SK-N-SH treated with all-trans-retinoic acid at 6 μM for 48 hours (cell line): ENCODE results near the gene FRAS1.

ENCODE experiments used
- CSDC2 ChIP-seq: fragments of 250-450 bp; sonication (Bioruptor Pico); IDR thresholded peaks from 2 replicates; pipeline ENCODE4 v1.5.0; 2020; ENCODE audit warnings: mild to moderate bottlenecking, moderate library complexity
- ESRRG ChIP-seq: fragments of 250-450 bp; sonication (Bioruptor Pico); IDR thresholded peaks from 2 replicates; pipeline ENCODE4 v1.6.1; 2021; ENCODE audit warnings: mild to moderate bottlenecking
- GLIS3 ChIP-seq: fragments of 250-450 bp; sonication (Bioruptor Pico); IDR thresholded peaks from 2 replicates; pipeline ENCODE4 v1.5.0; 2020; ENCODE audit warnings: mild to moderate bottlenecking, moderate library complexity
- OSR1 ChIP-seq: fragments of 250-450 bp; sonication (Bioruptor Pico); IDR thresholded peaks from 2 replicates; pipeline ENCODE4 v1.8.0; 2022; ENCODE audit warnings: moderate library complexity, mild to moderate bottlenecking, inconsistent platforms
- PPARA ChIP-seq: fragments of 250-450 bp; sonication (Bioruptor Pico); IDR thresholded peaks from 2 replicates; pipeline ENCODE4 v1.5.0; 2020; ENCODE audit warnings: mild to moderate bottlenecking, borderline replicate concordance
- RARB ChIP-seq: fragments of 250-450 bp; sonication (Bioruptor Pico); IDR thresholded peaks from 2 replicates; pipeline ENCODE4 v1.8.0; 2021; ENCODE audit warnings: mild to moderate bottlenecking, moderate library complexity
- TCF4 ChIP-seq: fragments of 250-450 bp; sonication (Bioruptor Pico); IDR thresholded peaks from 2 replicates; pipeline ENCODE4 v1.8.0; 2021; ENCODE audit warnings: mild to moderate bottlenecking, moderate library complexity, borderline replicate concordance
- ZC3H10 ChIP-seq: fragments of 250-450 bp; sonication (Bioruptor Pico); IDR thresholded peaks from 2 replicates; pipeline ENCODE4 v1.5.1; 2021; ENCODE audit warnings: mild to moderate bottlenecking, moderate library complexity
- ZFP3 ChIP-seq: fragments of 250-450 bp; sonication (Bioruptor Pico); IDR thresholded peaks from 2 replicates; pipeline ENCODE4 v1.5.0; 2020; ENCODE audit warnings: mild to moderate bottlenecking, moderate library complexity
- ZNF70 ChIP-seq: fragments of 450-650 bp; formaldehyde crosslinking; IDR thresholded peaks from 2 replicates; pipeline ENCODE4 v1.5.0; 2020; ENCODE audit warnings: mild to moderate bottlenecking, moderate library complexity
- ZNF8 ChIP-seq: fragments of 450-650 bp; formaldehyde crosslinking; IDR thresholded peaks from 2 replicates; pipeline ENCODE4 v1.5.0; 2020; ENCODE audit warnings: mild to moderate bottlenecking, moderate library complexity
- TF ChIP-seq, protein P1 (sequence below): fragments of 250-450 bp; sonication (Bioruptor Pico); IDR thresholded peaks from 2 replicates; pipeline ENCODE4 v1.5.1; 2020; ENCODE audit warnings: low read depth, mild to moderate bottlenecking, moderate library complexity

DNA sequence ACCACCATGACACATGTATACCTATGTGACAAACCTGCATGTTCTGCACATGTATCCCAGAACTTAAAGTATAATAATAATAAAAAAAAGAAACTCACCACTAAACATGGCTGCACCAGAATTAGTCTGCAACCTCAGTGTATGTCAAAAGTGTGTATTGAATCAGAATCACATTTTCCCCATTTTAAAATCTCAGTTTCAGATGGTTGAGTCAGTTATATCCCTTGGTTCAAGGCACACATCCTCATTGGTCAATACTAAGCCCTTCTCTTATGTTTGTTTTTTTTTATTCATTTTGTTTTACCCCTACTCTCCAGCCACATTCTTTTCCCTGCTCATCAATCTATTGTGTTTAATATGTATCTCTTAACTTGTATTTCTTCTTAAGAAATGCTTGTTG, 436.6 kb downstream of the FRAS1 start:
- TF ChIP-seq OSR1 (CRISPR knock-in tag) (no peak), ZFP3 (CRISPR knock-in tag) (no peak), TCF4 (no peak), CSDC2 (CRISPR knock-in tag) (no peak), ZNF70 (no peak), RARB (CRISPR knock-in tag) (no peak), ZNF8 (CRISPR knock-in tag) (no peak), ESRRG (CRISPR knock-in tag) (no peak), GLIS3 (CRISPR knock-in tag) (no peak), ZC3H10 (CRISPR knock-in tag) (no peak), PPARA (no peak)
- TF ChIP-seq, protein P1, sequence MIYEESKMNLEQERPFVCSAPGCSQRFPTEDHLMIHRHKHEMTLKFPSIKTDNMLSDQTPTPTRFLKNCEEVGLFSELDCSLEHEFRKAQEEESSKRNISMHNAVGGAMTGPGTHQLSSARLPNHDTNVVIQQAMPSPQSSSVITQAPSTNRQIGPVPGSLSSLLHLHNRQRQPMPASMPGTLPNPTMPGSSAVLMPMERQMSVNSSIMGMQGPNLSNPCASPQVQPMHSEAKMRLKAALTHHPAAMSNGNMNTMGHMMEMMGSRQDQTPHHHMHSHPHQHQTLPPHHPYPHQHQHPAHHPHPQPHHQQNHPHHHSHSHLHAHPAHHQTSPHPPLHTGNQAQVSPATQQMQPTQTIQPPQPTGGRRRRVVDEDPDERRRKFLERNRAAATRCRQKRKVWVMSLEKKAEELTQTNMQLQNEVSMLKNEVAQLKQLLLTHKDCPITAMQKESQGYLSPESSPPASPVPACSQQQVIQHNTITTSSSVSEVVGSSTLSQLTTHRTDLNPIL (CRISPR knock-in tag): no peak
